Measurements from ENCODE around the gene HECW1.
A peak's percentile ranks its signal among the peaks of the same experiment; 100 is the strongest.

The HECW1 gene

DNA sequence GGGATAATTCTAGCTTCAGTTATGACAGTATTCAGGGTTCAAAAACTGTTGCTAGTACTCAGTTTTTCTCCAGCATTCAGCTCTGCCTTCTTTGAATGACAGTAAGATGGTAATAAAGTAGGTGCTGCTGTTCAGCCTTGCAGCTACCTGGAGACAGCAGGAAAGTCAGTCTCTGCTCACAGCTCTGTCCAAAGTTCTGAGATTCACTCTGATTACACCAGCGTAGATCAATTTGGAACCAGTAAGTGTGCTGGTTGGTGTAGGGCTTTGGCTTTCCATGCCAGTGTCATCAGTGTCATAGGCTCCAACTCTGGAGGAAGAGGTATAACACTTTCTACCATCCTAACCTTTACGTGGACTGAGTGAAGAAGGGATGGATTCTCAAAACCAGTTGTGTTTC is 496.6 kb downstream of the HECW1 start:
- H3K4me1 ChIP-seq (ENCODE audit: control insufficient read depth, insufficient read depth, low read length) = peaks cover 20% of the 10 kb centered on the region
- H3K4me3 ChIP-seq (ENCODE audit: low read length in 2 of 2) = no peak overlapping the region
- no peak overlapping the region for H3K9ac ChIP-seq (ENCODE audit: low read length in 2 of 2)
- H3K36me3 ChIP-seq (ENCODE audit: control insufficient read depth in 2 of 2, insufficient read depth in 2 of 2, low read length in 2 of 2) = peaks cover 8% of the 10 kb centered on the region in 2 donors
- H3K27me3 ChIP-seq (ENCODE audit: control insufficient read depth in 1 of 2, insufficient read depth in 2 of 2, low read length in 2 of 2) = no peaks in the 10 kb centered on the region
- H3K27ac ChIP-seq (ENCODE audit: low read length) = no peak overlapping the region
- H3K9me3 ChIP-seq (ENCODE audit: control insufficient read depth in 2 of 2, low read length in 2 of 2) = no peaks in the 10 kb centered on the region

- Histone ChIP-seq H3K27me3 (ENCODE audit: control insufficient read depth in 1 of 2, insufficient read depth in 2 of 2, low read length in 2 of 2) (no peaks in the 10 kb centered on the region), H3K4me3 (ENCODE audit: low read length in 2 of 2) (no peak overlapping the region), H3K4me1 (ENCODE audit: control insufficient read depth, insufficient read depth, low read length) (peaks cover 20% of the 10 kb centered on the region), H3K9me3 (ENCODE audit: control insufficient read depth in 2 of 2, low read length in 2 of 2) (no peaks in the 10 kb centered on the region), H3K36me3 (ENCODE audit: control insufficient read depth in 2 of 2, insufficient read depth in 2 of 2, low read length in 2 of 2) (peaks cover 8% of the 10 kb centered on the region in 2 donors), H3K9ac (ENCODE audit: low read length in 2 of 2) (no peak overlapping the region), H3K27ac (ENCODE audit: low read length) (peak overlapping the region; percentile 31)
These were observed 499.7 kb downstream of the HECW1 start for GRCh38 chr7:43612128-43612527.

DNA sequence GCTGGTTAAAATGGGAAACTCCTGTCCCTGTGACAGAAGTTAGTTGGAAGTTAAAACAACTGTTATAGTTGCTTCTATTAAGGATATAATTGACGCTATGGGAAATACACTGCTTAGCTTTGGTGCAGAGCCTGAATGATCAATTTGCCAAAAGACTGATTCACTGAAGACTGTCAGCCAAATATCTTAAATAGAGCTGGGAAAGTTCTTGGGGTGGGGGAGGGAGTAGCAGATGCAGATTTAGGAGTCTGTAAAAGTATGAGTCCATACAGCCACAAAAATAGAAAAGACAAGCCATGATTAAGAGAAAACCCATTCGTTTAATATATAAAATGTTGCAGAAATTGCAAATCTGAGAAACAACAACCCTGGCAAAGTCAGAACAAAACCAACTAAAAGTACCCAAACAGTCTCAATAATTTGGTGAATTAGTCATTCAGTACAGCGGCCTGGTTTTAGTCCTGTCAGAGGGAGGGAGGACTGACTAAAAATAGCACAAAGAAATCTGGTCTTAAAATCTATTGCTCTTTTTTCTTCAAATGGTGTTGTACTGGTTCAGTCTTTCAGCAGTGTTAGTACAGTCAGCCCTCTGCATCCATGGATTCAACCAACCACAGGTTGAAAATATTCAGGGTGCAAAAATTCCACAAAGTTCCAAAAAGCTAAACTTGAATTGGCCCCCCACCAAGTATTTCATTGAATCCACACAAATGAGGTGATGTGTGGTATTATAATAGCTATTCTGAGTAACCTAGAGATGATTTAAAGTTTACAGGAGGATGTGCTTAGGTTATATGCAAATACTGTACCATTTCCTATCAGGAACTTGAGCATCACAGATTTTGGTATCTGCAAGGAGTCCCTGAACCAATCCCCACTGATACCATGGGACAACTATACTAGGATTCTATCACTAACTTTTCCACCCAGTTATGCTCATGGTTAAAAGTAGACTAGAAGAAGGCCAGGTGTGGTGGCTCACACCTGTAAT is 500.4 kb downstream of the HECW1 start:
- no peak overlapping the region for H3K27ac ChIP-seq (ENCODE audit: low read length)
- H3K9ac ChIP-seq (ENCODE audit: low read length in 2 of 2) = peak overlapping the region in 1 of 2 donors; percentile 14
- H3K4me1 ChIP-seq (ENCODE audit: control insufficient read depth, insufficient read depth, low read length) = peaks cover 20% of the 10 kb centered on the region
- no peak overlapping the region for H3K4me3 ChIP-seq (ENCODE audit: low read length in 2 of 2)
- H3K9me3 ChIP-seq (ENCODE audit: control insufficient read depth in 2 of 2, low read length in 2 of 2) = no peaks in the 10 kb centered on the region
- no peaks in the 10 kb centered on the region for H3K27me3 ChIP-seq (ENCODE audit: control insufficient read depth in 1 of 2, insufficient read depth in 2 of 2, low read length in 2 of 2)
- peaks cover 8% of the 10 kb centered on the region in 2 donors for H3K36me3 ChIP-seq (ENCODE audit: control insufficient read depth in 2 of 2, insufficient read depth in 2 of 2, low read length in 2 of 2)
